Sigmoid colon (tissue), 7 donors: ENCODE results near the gene FCN1. TPM values are rescaled to one million over a fixed set of nuclear protein-coding genes. Genes with fewer than 3 reads are reported as not detected.

Source experiments
- DNase-seq: peaks from one replicate; pipeline ENCODE4 v3.0.0-alpha.2; 2019
- H3K27ac ChIP-seq, 4 donors: fragments of 200-600 bp; sonication (generic); one replicate each; pipeline ENCODE4 v1.5.1; 2016 to 2019; ENCODE audit warnings: mild to moderate bottlenecking in 1 of 4
- H3K27me3 ChIP-seq, 3 donors: fragments of 200-600 bp; sonication (generic); one replicate each; pipeline ENCODE4 v1.5.1; 2019; ENCODE audit warnings: mild to moderate bottlenecking in 1 of 3
- H3K36me3 ChIP-seq, 4 donors: fragments of 200-600 bp; sonication (generic); one replicate each; pipeline ENCODE4 v1.5.1; 2016 to 2019
- H3K4me1 ChIP-seq, 4 donors: fragments of 200-600 bp; sonication (generic); one replicate each; pipeline ENCODE4 v1.5.1; 2017 to 2019
- H3K4me3 ChIP-seq, 4 donors: fragments of 200-600 bp; sonication (generic); one replicate each; pipeline ENCODE4 v1.5.1; 2017 to 2019; ENCODE audit warnings: mild to moderate bottlenecking in 2 of 4, moderate library complexity in 1 of 4
- H3K9me3 ChIP-seq, 4 donors: fragments of 200-600 bp in 3 of 4; sonication (generic) in 3 of 4; one replicate each; pipeline versions ENCODE4 v1.5.1 to v1.6.1; 2013 to 2019
- CTCF ChIP-seq, 4 experiments: fragments of 450-650 bp in 3 of 4; fragments of 200-600 bp in 1 of 4; IDR thresholded peaks; one replicate each; pipeline ENCODE4 v1.5.1; 2016 to 2019; ENCODE audit warnings: antibody characterized with exemption in 4 of 4, mild to moderate bottlenecking in 3 of 4, moderate library complexity in 2 of 4
- EP300 ChIP-seq, 4 donors: sonication (generic); formaldehyde crosslinking; IDR thresholded peaks; one replicate each; pipeline ENCODE4 v1.6.1; 2017; ENCODE audit warnings: antibody characterized with exemption in 4 of 4
- POLR2A ChIP-seq, 2 donors: fragments of 450-650 bp; IDR thresholded peaks; one replicate each; pipeline ENCODE4 v1.6.1; 2016; ENCODE audit warnings: antibody characterized with exemption in 2 of 2, mild to moderate bottlenecking in 2 of 2, moderate library complexity in 2 of 2
- POLR2AphosphoS5 ChIP-seq, 4 donors: sonication (generic); formaldehyde crosslinking; IDR thresholded peaks; one replicate each; pipeline ENCODE4 v1.6.1; 2017; ENCODE audit warnings: antibody characterized with exemption in 4 of 4
- WGBS, 2 donors: extraction: QIAGEN DNeasy Blood & Tissue Kit; methylation state at CpG; one replicate each; pipeline ENCODE4 v1.1.7; 2013; 5-methylcytosine and 5-hydroxymethylcytosine counted together
- intact Hi-C: fragments of 100-400 bp; cut with DNase I; formaldehyde crosslinking; loops from one replicate; pipeline ENCODE4 v1.15.1; 2023
- polyA plus RNA-seq, 3 donors: library from polyadenylated mRNA; stranded (reverse); fragments of 200-250 nt; gene quantifications; one replicate each; pipeline ENCODE4 v1.2.3, GENCODE V29; 2013
- total RNA-seq, 4 donors: library from RNA; depleted of rRNA; stranded (reverse); fragments of >200 nt; gene quantifications; one replicate each; pipeline ENCODE4 v1.1.0, GENCODE V29; 2016
- donor health status: healthy with polysubstance abuse.
- donor health status: Bipolar disorder and iron deficiency.
- donor health status: healthy.

The FCN1 gene
- total RNA-seq (1 to 10 TPM; 1.2 to 6.9 (median 1.9) TPM), polyA plus RNA-seq (1 to 10 TPM in 2 of 3 donors, under 1 TPM in 1; 0.69 to 2.8 (median 1.2) TPM)

DNA sequence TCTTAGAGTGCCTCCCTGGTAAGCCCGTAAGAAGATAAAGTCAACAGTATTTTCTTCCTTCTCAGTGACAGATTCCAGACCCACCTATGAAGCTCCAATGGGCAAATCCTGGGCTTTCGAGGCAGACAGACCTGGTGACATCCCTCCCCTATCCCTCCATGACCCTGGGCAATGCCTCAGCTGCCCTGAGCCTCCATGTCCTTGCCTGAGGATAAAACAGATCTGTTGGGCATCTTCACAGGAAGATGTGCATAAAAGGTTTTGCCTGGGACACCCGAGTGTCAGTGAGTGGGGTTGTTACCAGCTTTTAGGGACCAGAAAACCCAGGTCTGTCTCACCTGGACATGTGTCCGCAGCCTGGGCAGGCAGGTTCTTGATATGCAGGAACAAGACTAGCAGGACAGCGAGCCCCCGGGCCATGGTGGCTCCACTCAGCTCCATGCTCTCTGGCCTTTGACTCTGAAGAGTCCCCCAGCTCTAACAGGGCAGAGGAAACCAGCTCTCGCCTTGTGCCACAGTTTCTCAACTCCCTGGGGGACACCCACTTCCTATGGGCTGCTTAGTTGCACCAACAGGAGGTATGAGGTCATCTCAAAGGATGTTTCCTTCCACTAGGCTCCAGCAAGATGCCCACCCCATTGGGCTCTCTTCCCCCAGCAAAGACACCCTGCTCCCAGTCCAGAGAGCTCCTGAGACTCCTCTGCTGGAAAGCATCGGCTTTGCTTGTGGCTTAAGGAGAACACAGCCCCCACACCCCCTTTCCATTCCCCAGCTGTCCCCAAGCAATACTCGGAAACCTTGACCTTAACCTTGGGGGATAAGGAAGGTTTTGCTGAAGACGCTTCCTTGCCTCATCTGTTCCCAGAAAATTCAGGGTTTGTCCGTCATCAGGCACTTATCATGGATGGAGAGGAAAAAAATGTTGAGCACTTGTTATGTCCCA lies at the start of gene FCN1:
TSS of gene FCN1 (minus strand) at position 482 of the 943 bp plus-strand sequence. CDS start at position 441, 41 bp downstream.
- no peak within 1 kb of the TSS for H3K27ac ChIP-seq
- H3K4me1 ChIP-seq, result no peaks in the 10 kb centered on the region
- peaks cover 0 to 19% (median 7%) of the 10 kb centered on the region in 3 donors for H3K27me3 ChIP-seq
- no peak for DNase-seq
- peaks cover 0 to 8% (median 4%) of the 10 kb centered on the region in 4 donors for H3K9me3 ChIP-seq
- whole genome bisulfite sequencing, 2 donors, result 65 to 81% methylated on average over 11 of the region's 11 CpGs
- intact Hi-C loops, result no loop called here
- no peaks in the 10 kb centered on the region for H3K36me3 ChIP-seq
- H3K4me3 ChIP-seq, result no peak within 1 kb of the TSS
- no peak for TF ChIP-seq CTCF (IDR thresholded peaks at IDR 0.05)
- no peak for TF ChIP-seq EP300 (IDR thresholded peaks at IDR 0.05)
- TF ChIP-seq POLR2A (IDR thresholded peaks at IDR 0.05), result no peak

DNA sequence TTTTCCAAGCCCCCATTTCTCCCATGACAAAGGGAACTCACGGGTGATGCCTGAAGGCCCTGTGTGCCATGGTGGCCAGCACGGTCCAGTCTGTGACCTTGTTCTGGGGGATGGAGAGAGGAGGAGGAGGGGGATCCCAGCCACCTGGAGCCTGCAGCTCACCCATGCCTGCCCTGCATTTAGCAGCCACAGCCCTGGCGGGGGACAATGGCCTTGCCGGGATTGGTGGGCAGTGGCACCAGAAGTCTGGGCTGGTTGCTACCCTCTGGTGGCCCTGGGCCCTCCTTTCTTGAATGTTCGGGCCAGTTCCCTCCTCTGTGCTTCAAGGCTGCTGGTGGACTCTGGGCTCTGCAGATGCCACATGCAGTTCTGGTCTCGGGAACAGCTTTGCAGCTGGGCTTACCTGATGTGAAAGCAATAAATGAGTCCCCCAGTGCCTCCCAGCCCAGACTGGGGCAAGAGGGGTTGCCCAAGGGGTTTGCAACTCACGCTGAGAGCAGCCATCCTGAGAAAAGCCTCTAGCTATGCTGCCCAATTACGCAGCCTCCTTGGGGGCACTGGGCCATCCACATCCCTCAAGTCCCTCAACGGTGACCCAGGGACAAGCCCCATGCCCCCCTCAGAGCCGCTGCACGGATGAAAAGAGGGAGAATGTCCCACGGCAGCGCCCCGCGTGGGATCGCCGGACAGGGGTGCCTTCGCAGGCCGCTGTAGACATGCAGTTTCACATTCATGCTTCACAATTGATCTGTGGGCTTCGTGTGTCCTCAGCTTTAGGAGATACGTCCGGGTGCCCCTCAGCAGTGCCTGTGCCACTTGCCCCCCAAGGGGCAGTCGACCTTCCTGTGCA lies 49.2 kb upstream of the FCN1 start:
- no peak for TF ChIP-seq POLR2A (IDR thresholded peaks at IDR 0.05)
- TF ChIP-seq POLR2AphosphoS5 (IDR thresholded peaks at IDR 0.05), result no peak
- no peak for TF ChIP-seq CTCF (IDR thresholded peaks at IDR 0.05)
- TF ChIP-seq EP300 (IDR thresholded peaks at IDR 0.05), result no peak
- Histone ChIP-seq H3K9me3 (no peaks in the 10 kb centered on the region), H3K27ac (no peak overlapping the region), H3K4me3 (no peak overlapping the region), H3K27me3 (peaks cover 0 to 51% (median 17%) of the 10 kb centered on the region in 3 donors), H3K36me3 (no peaks in the 10 kb centered on the region), H3K4me1 (no peaks in the 10 kb centered on the region)
- peak; percentile 57 for DNase-seq
- intact Hi-C loops, result no loop called here
- 75 to 86% methylated on average over 23 of the region's 23 CpGs for WGBS, 2 donors

- no peaks in the 10 kb centered on the region for H3K9me3 ChIP-seq
- TF ChIP-seq POLR2AphosphoS5 (IDR thresholded peaks at IDR 0.05) (no peak), EP300 (IDR thresholded peaks at IDR 0.05) (no peak), CTCF (IDR thresholded peaks at IDR 0.05) (no peak), POLR2A (IDR thresholded peaks at IDR 0.05) (no peak)
- intact Hi-C loops, result no loop called here
- H3K36me3 ChIP-seq, result no peaks in the 10 kb centered on the region
- peaks cover 0 to 56% (median 17%) of the 10 kb centered on the region in 3 donors for H3K27me3 ChIP-seq
- no peaks in the 10 kb centered on the region for H3K4me1 ChIP-seq
- 69 to 80% methylated on average over 12 of the region's 12 CpGs for WGBS, 2 donors
- H3K4me3 ChIP-seq, result no peak overlapping the region
- H3K27ac ChIP-seq, result no peak overlapping the region
- DNase-seq, result peak; percentile 40
Measured at GRCh38 chr9:134966270-134966669, 48.6 kb upstream of the FCN1 start.

- Histone ChIP-seq H3K4me1 (no peaks in the 10 kb centered on the region), H3K36me3 (no peaks in the 10 kb centered on the region), H3K9me3 (no peaks in the 10 kb centered on the region), H3K27ac (no peak overlapping the region), H3K27me3 (peaks cover 0 to 53% (median 17%) of the 10 kb centered on the region in 3 donors), H3K4me3 (no peak overlapping the region)
- TF ChIP-seq POLR2A (IDR thresholded peaks at IDR 0.05) (no peak), CTCF (IDR thresholded peaks at IDR 0.05) (no peak), EP300 (IDR thresholded peaks at IDR 0.05) (no peak), POLR2AphosphoS5 (IDR thresholded peaks at IDR 0.05) (no peak)
- 88 to 91% methylated on average over 6 of the region's 6 CpGs for WGBS, 2 donors
- DNase-seq, result peak; percentile 20
- intact Hi-C loops, result no loop called here
Measured at GRCh38 chr9:134965851-134966250, 48.1 kb upstream of the FCN1 start.
